KMS-11 (cell line): Measurements from ENCODE around the gene SENP6.

Experiments used
- H2AFZ ChIP-seq: fragments of 200-600 bp; sonication (generic); 2 replicates; pipeline ENCODE4 v1.6.1; 2016; ENCODE audit warnings: antibody characterized with exemption, mixed run types, low read depth
- H3K27ac ChIP-seq: fragments of 200-600 bp; sonication (generic); 2 replicates; pipeline ENCODE4 v1.6.1; 2016; ENCODE audit warnings: mild to moderate bottlenecking, mixed run types
- H3K27me3 ChIP-seq: fragments of 200-600 bp; sonication (generic); 2 replicates; pipeline ENCODE4 v1.6.1; 2017; ENCODE audit warnings: mild to moderate bottlenecking, low read depth, mixed run types, moderate library complexity; ENCODE audit not compliant: insufficient read depth
- H3K36me3 ChIP-seq: fragments of 200-600 bp; sonication (generic); 2 replicates; pipeline ENCODE4 v1.6.1; 2017; ENCODE audit warnings: mild to moderate bottlenecking, mixed run types; ENCODE audit not compliant: insufficient read depth
- H3K4me1 ChIP-seq: fragments of 200-600 bp; sonication (generic); 2 replicates; pipeline ENCODE4 v1.6.1; 2016; ENCODE audit warnings: mild to moderate bottlenecking, low read depth, mixed run types; ENCODE audit not compliant: poor library complexity, severe bottlenecking
- H3K4me2 ChIP-seq: fragments of 200-600 bp; sonication (generic); 2 replicates; pipeline ENCODE4 v1.7.0; 2016; ENCODE audit warnings: mild to moderate bottlenecking, mixed run types
- H3K4me3 ChIP-seq: fragments of 200-600 bp; sonication (generic); IDR thresholded peaks from 2 replicates; pipeline ENCODE4 v1.6.1; 2017; ENCODE audit warnings: low read depth, low read length, mixed read lengths; ENCODE audit not compliant: insufficient read depth
- H3K79me2 ChIP-seq: fragments of 200-600 bp; sonication (generic); 2 replicates; pipeline ENCODE4 v1.6.1; 2016; ENCODE audit warnings: low read depth, mixed run types; ENCODE audit not compliant: insufficient read depth
- H3K9ac ChIP-seq: fragments of 200-600 bp; sonication (generic); 2 replicates; pipeline ENCODE4 v1.6.1; 2016; ENCODE audit warnings: mild to moderate bottlenecking, mixed run types
- H4K20me1 ChIP-seq: fragments of 200-600 bp; sonication (generic); 2 replicates; pipeline ENCODE4 v1.6.1; 2016; ENCODE audit warnings: mild to moderate bottlenecking, mixed run types; ENCODE audit not compliant: insufficient read depth
- TF ChIP-seq, protein P1 (sequence below): fragments of 200-600 bp; sonication (generic); conservative IDR thresholded peaks from 2 replicates; pipeline ENCODE4 v1.6.1; 2017; ENCODE audit warnings: low read depth, mild to moderate bottlenecking, antibody characterized with exemption, low read length, moderate library complexity, mixed read lengths

The SENP6 gene

GRCh38 chr6:75755704-75756103 lies 154.0 kb downstream of the SENP6 start:
- TF ChIP-seq, protein P1, sequence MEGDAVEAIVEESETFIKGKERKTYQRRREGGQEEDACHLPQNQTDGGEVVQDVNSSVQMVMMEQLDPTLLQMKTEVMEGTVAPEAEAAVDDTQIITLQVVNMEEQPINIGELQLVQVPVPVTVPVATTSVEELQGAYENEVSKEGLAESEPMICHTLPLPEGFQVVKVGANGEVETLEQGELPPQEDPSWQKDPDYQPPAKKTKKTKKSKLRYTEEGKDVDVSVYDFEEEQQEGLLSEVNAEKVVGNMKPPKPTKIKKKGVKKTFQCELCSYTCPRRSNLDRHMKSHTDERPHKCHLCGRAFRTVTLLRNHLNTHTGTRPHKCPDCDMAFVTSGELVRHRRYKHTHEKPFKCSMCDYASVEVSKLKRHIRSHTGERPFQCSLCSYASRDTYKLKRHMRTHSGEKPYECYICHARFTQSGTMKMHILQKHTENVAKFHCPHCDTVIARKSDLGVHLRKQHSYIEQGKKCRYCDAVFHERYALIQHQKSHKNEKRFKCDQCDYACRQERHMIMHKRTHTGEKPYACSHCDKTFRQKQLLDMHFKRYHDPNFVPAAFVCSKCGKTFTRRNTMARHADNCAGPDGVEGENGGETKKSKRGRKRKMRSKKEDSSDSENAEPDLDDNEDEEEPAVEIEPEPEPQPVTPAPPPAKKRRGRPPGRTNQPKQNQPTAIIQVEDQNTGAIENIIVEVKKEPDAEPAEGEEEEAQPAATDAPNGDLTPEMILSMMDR: no peak
- Histone ChIP-seq H3K4me1 (peaks cover 17% of the 10 kb centered on the region), H3K4me2 (no peak overlapping the region), H3K27ac (no peak overlapping the region), H2AFZ (no peak overlapping the region), H3K4me3 (no peak overlapping the region), H3K36me3 (no peaks in the 10 kb centered on the region), H3K79me2 (no peaks in the 10 kb centered on the region), H4K20me1 (no peaks in the 10 kb centered on the region), H3K27me3 (no peaks in the 10 kb centered on the region), H3K9ac (no peak overlapping the region)

DNA sequence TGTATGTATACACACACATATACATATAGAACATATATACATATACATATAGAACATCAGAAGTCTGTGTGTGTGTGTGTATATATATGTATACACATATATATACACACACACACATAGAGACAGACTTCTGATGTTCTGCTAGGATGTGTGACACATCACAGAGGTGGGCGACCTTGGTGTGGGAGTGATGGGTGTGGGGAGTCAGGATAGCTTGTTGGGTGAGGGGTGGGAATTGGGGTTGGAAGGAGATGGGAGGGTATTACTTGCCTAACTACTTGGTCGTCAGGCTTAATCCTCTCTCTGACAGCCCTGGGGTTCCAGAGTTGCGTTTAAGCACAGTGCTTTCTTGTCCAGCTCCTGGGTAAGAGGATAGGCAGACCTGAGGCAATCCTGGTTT lies 155.6 kb downstream of the SENP6 start:
- no peaks in the 10 kb centered on the region for H4K20me1 ChIP-seq
- H3K4me1 ChIP-seq: peaks cover 12% of the 10 kb centered on the region
- no peak overlapping the region for H3K9ac ChIP-seq
- H3K27me3 ChIP-seq: no peaks in the 10 kb centered on the region
- no peak overlapping the region for H2AFZ ChIP-seq
- H3K27ac ChIP-seq: no peak overlapping the region
- no peaks in the 10 kb centered on the region for H3K79me2 ChIP-seq
- TF ChIP-seq, protein P1: no peak
- H3K4me2 ChIP-seq: no peak overlapping the region
- H3K4me3 ChIP-seq: no peak overlapping the region
- no peaks in the 10 kb centered on the region for H3K36me3 ChIP-seq

- Histone ChIP-seq H4K20me1 (no peaks in the 10 kb centered on the region), H3K9ac (no peak overlapping the region), H2AFZ (no peak overlapping the region), H3K27ac (no peak overlapping the region), H3K4me1 (peaks cover 7% of the 10 kb centered on the region), H3K27me3 (no peaks in the 10 kb centered on the region), H3K4me2 (no peak overlapping the region), H3K79me2 (no peaks in the 10 kb centered on the region), H3K4me3 (no peak overlapping the region), H3K36me3 (no peaks in the 10 kb centered on the region)
- TF ChIP-seq, protein P1: no peak
Measured at GRCh38 chr6:75758061-75758460, 156.4 kb downstream of the SENP6 start.

GRCh38 chr6:75759207-75759606 lies 157.5 kb downstream of the SENP6 start:
- H3K79me2 ChIP-seq: no peaks in the 10 kb centered on the region
- no peak overlapping the region for H3K9ac ChIP-seq

More at GRCh38 chr6:75759207-75759606, 157.5 kb downstream of the SENP6 start:
- Histone ChIP-seq H3K27ac (no peak overlapping the region), H3K4me2 (no peak overlapping the region), H3K4me1 (peaks cover 7% of the 10 kb centered on the region), H4K20me1 (no peaks in the 10 kb centered on the region), H3K27me3 (no peaks in the 10 kb centered on the region), H3K36me3 (no peaks in the 10 kb centered on the region), H3K4me3 (no peak overlapping the region), H2AFZ (no peak overlapping the region)
- TF ChIP-seq, protein P1: no peak
